ENCODE measurements around the gene PDZD2. TPM values are rescaled to one million over a fixed set of nuclear protein-coding genes. Genes with fewer than 3 reads are reported as not detected.
"Not testable (repeated sequence)": the region's sequence is repeated elsewhere in the genome, so short reads cannot be mapped to it uniquely, and the experiment has no call there.

PDZD2 gene
- total and polyA plus RNA-seq, 9 donors, result 21.2 to 58.2 (median 37.8) TPM

DNA sequence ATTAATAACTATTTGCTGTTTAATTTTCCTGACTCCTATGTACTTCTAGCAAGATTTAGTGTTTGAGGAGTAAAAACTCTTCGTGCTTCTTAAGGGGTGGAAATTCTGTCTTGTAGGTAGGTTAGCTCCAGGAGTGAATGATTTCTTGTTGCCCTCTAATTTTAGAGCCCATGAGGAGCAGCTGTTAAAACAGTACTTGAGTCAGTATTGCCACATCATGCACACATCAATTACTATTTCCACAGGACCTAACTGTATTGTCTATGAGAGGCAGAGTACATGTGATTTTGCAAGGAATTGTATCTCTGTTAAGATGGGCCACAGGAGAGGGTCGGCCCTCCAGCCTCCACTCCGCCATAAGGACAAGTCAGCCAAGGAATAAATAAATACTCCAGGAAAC is 91.2 kb downstream of the PDZD2 start:
- H3K9me3 ChIP-seq, result no peaks in the 10 kb centered on the region
- no peaks in the 10 kb centered on the region for H3K27me3 ChIP-seq
- 72 to 80% (median 75%) methylated on average over 3 of the region's 3 CpGs for WGBS, 3 donors
- TF ChIP-seq EP300 (IDR thresholded peaks at IDR 0.05) (no peak), CTCF (IDR thresholded peaks at IDR 0.05) (no peak), POLR2A (IDR thresholded peaks at IDR 0.05) (no peak)
- intact Hi-C loops (cut with DNase I), result no loop called here
- DNase-seq, result no peak
- peaks cover 1% of the 10 kb centered on the region for H3K4me1 ChIP-seq (ENCODE audit: insufficient read depth)
- H3K36me3 ChIP-seq, result no peaks in the 10 kb centered on the region
- no peak overlapping the region for H3K4me3 ChIP-seq
- no peak overlapping the region for H3K27ac ChIP-seq

- H3K4me3 ChIP-seq, result no peak overlapping the region
- no peak for TF ChIP-seq EP300 (IDR thresholded peaks at IDR 0.05)
- TF ChIP-seq CTCF (IDR thresholded peaks at IDR 0.05), result no peak
- no peak for TF ChIP-seq POLR2A (IDR thresholded peaks at IDR 0.05)
- no peaks in the 10 kb centered on the region for H3K9me3 ChIP-seq
- no peaks in the 10 kb centered on the region for H3K27me3 ChIP-seq
- H3K4me1 ChIP-seq (ENCODE audit: insufficient read depth), result peaks cover 1% of the 10 kb centered on the region
- intact Hi-C loops (cut with DNase I), result no loop called here
- WGBS, 3 donors, result 34 to 61% (median 45%) methylated on average over 3 of the region's 3 CpGs
- H3K27ac ChIP-seq, result no peak overlapping the region
- H3K36me3 ChIP-seq, result no peaks in the 10 kb centered on the region
- no peak for DNase-seq
Measured at GRCh38 chr5:31731016-31731415, 92.1 kb downstream of the PDZD2 start.

GRCh38 chr5:31731710-31732301 is 92.9 kb downstream of the PDZD2 start:
- 94 to 96% (median 94%) methylated on average over 3 of the region's 3 CpGs for WGBS, 3 donors

DNA sequence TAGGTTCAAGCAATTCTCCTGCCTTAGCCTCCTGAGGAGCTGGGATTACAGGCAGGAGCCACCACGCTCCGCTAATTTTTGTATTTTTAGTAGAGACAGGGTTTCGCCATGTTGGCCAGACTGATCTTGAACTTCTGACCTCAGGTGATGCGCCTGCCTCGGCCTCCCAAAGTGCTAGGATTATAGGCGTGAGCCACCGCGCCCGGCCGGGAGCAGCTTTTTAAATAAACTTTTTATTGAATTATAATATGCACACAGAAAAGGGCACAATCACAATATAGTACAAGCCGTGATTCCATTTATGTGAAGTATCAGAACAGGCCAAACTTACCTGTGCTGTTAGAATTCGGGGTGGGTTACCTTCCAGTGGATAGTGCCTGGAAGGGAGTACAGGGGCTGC is 93.9 kb downstream of the PDZD2 start:
- H3K4me3 ChIP-seq; H3K27me3 ChIP-seq; H3K27ac ChIP-seq; intact Hi-C loops (cut with DNase I); H3K4me1 ChIP-seq (ENCODE audit: insufficient read depth); H3K9me3 ChIP-seq; DNase-seq; H3K36me3 ChIP-seq: not testable (repeated sequence)
- 95 to 98% (median 95%) methylated on average over 12 of the region's 12 CpGs for WGBS, 3 donors

More at GRCh38 chr5:31731710-31732301, 92.9 kb downstream of the PDZD2 start:
- intact Hi-C loops (cut with DNase I), result no loop called here
- no peaks in the 10 kb centered on the region for H3K9me3 ChIP-seq
- TF ChIP-seq POLR2A (IDR thresholded peaks at IDR 0.05) (no peak), EP300 (IDR thresholded peaks at IDR 0.05) (no peak), CTCF (IDR thresholded peaks at IDR 0.05) (no peak)
- DNase-seq, result no peak
- peaks cover 1% of the 10 kb centered on the region for H3K4me1 ChIP-seq (ENCODE audit: insufficient read depth)
- H3K27ac ChIP-seq, result no peak overlapping the region
- H3K27me3 ChIP-seq, result no peaks in the 10 kb centered on the region
- H3K4me3 ChIP-seq, result no peak overlapping the region
- no peaks in the 10 kb centered on the region for H3K36me3 ChIP-seq

- no peak for DNase-seq
- no peak overlapping the region for H3K4me3 ChIP-seq
- no peaks in the 10 kb centered on the region for H3K36me3 ChIP-seq
- intact Hi-C loops (cut with DNase I), result no loop called here
- no peaks in the 10 kb centered on the region for H3K27me3 ChIP-seq
- 69 to 73% (median 72%) methylated on average over 11 of the region's 11 CpGs for WGBS, 3 donors
- TF ChIP-seq POLR2A (IDR thresholded peaks at IDR 0.05) (no peak), CTCF (IDR thresholded peaks at IDR 0.05) (no peak), EP300 (IDR thresholded peaks at IDR 0.05) (no peak)
- no peak overlapping the region for H3K27ac ChIP-seq
- peaks cover 1% of the 10 kb centered on the region for H3K4me1 ChIP-seq (ENCODE audit: insufficient read depth)
- H3K9me3 ChIP-seq, result no peaks in the 10 kb centered on the region
Measured at GRCh38 chr5:31733371-31733770, 94.4 kb downstream of the PDZD2 start.
